ENCODE measurements around the gene ATP6V0B. TPM values are rescaled to one million over a fixed set of nuclear protein-coding genes. Genes with fewer than 3 reads are reported as not detected.

ATP6V0B gene
- total RNA-seq, 4 donors from 2014 or later = 70.1 to 169 (median 135) TPM

DNA sequence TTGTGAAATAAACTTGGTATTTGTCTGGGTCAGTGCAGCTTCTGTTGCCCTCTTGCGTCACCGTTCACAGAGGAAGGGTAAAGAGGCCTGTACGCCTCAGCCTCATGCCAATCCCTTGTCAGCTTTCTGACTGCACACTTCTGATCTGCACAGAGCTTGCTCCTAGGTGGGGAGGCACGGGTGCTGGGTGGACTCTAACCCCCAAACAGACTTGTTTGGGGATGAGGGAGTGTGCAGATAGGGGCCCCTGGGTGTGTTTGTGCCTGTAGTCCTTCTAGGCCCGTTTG is 3.4 kb downstream of the ATP6V0B start:
- intact Hi-C loops (cut with DNase I) = no loop called here
- Histone ChIP-seq H3K9me3 (no peaks in the 10 kb centered on the region), H3K27ac (peak overlapping the region in 1 of 4 donors; percentile 68), H3K4me1 (peaks cover 50 to 76% (median 53%) of the 10 kb centered on the region in 3 donors), H3K4me3 (peak overlapping the region in 2 of 4 donors; percentile 87 to 94), H3K27me3 (no peaks in the 10 kb centered on the region), H3K36me3 (peaks cover 12 to 47% (median 18%) of the 10 kb centered on the region in 3 donors)
- TF ChIP-seq POLR2A (IDR thresholded peaks at IDR 0.05) (no peak), CTCF (IDR thresholded peaks at IDR 0.05) (no peak)
- WGBS, 2 donors = 44 to 90% methylated on average over 2 of the region's 5 CpGs
- DNase-seq = no peak

GRCh38 chr1:43978551-43979260 is 3.9 kb downstream of the ATP6V0B start, which contains the start of gene B4GALT2:
Gene B4GALT2 (plus strand): TSS chr1:43979210. CDS start chr1:43981161, 1,951 bp downstream.
- peak within 1 kb of the TSS; percentile 67 to 84 (median 80) for H3K27ac ChIP-seq
- peak within 1 kb of the TSS; percentile 61 to 94 (median 74) for H3K4me3 ChIP-seq
- H3K4me1 ChIP-seq = peaks cover 49 to 74% (median 53%) of the 10 kb centered on the region in 3 donors
- WGBS, 2 donors = 29 to 45% methylated on average over 7 of the region's 54 CpGs
- intact Hi-C loops (cut with DNase I) = no loop called here
- peaks cover 12 to 49% (median 15%) of the 10 kb centered on the region in 3 donors for H3K36me3 ChIP-seq
- no peak for DNase-seq
- TF ChIP-seq CTCF (IDR thresholded peaks at IDR 0.05) = no peak
- no peak for TF ChIP-seq POLR2A (IDR thresholded peaks at IDR 0.05)
- H3K27me3 ChIP-seq = no peaks in the 10 kb centered on the region
- H3K9me3 ChIP-seq = no peaks in the 10 kb centered on the region

DNA sequence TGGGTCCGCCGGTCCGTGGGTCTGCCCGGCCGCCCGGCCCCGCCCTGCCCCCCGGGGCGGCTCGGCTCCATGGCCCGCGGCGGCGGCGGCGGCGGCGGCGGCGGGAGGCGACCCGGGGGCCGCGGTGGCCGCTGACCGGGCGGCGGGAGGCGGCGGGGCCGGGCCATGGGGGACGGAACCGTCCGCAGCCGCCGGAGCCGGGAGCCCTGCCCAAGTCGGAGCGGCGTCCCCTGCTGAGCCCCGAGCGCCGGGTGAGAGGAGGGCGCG is 4.4 kb downstream of the ATP6V0B start:
- TF ChIP-seq CTCF (IDR thresholded peaks at IDR 0.05) (no peak), POLR2A (IDR thresholded peaks at IDR 0.05) (no peak)
- Histone ChIP-seq H3K27ac (peak overlapping the region; percentile 47 to 84 (median 80)), H3K27me3 (no peaks in the 10 kb centered on the region), H3K9me3 (no peaks in the 10 kb centered on the region), H3K4me1 (peaks cover 44 to 69% (median 49%) of the 10 kb centered on the region in 3 donors), H3K4me3 (peak overlapping the region; percentile 61 to 94 (median 74)), H3K36me3 (peaks cover 12 to 53% (median 15%) of the 10 kb centered on the region in 3 donors)
- no peak for DNase-seq
- intact Hi-C loops (cut with DNase I) = no loop called here
- no CpG with 5 or more reads among the region's 45 CpGs for WGBS, 2 donors

GRCh38 chr1:43979528-43980254 is 4.9 kb downstream of the ATP6V0B start:
- intact Hi-C loops (cut with DNase I) = no loop called here
- no peak for TF ChIP-seq POLR2A (IDR thresholded peaks at IDR 0.05)
- TF ChIP-seq CTCF (IDR thresholded peaks at IDR 0.05) = no peak
- no peaks in the 10 kb centered on the region for H3K9me3 ChIP-seq

More at GRCh38 chr1:43979528-43980254, 4.9 kb downstream of the ATP6V0B start:
- H3K27me3 ChIP-seq = no peaks in the 10 kb centered on the region
- peaks cover 12 to 58% (median 15%) of the 10 kb centered on the region in 3 donors for H3K36me3 ChIP-seq
- H3K27ac ChIP-seq = peak overlapping the region; percentile 47 to 84 (median 80)
- peaks cover 43 to 66% (median 47%) of the 10 kb centered on the region in 3 donors for H3K4me1 ChIP-seq
- 11% methylated on average over 1 to 7 of the region's 45 CpGs for WGBS, 2 donors
- no peak for DNase-seq
- H3K4me3 ChIP-seq = peak overlapping the region; percentile 61 to 94 (median 74)
